GM10248 (cell line): Measurements from ENCODE around the gene CD276.
A peak's percentile ranks its signal among the peaks of the same experiment; 100 is the strongest.

Experiments
- CTCF ChIA-PET: fragments of 300-600 bp; sonication (Branson Sonifier 250); formaldehyde crosslinking; extraction: SDS; loops from one replicate; lab custom pipeline; 2021; ENCODE audit warnings: antibody characterized with exemption; lab: Yijun Ruan, JAX
- POLR2A ChIA-PET: fragments of 350-650 bp; sonication (Branson Sonifier 250); formaldehyde crosslinking; extraction: SDS; loops from one replicate; lab custom pipeline; 2020; ENCODE audit warnings: antibody characterized with exemption; lab: Yijun Ruan, JAX
- DNase-seq: peaks from one replicate; pipeline ENCODE4 v3.0.0; 2012; ENCODE audit errors: extremely low spot score
- TF ChIP-seq, protein P1 (sequence below): IDR thresholded peaks from 2 replicates; pipeline ENCODE4 v1.5.1; 2012; ENCODE audit warnings: mild to moderate bottlenecking, low read depth; ENCODE audit errors: extremely low read depth, missing control alignments, control extremely low read depth

The CD276 gene

DNA sequence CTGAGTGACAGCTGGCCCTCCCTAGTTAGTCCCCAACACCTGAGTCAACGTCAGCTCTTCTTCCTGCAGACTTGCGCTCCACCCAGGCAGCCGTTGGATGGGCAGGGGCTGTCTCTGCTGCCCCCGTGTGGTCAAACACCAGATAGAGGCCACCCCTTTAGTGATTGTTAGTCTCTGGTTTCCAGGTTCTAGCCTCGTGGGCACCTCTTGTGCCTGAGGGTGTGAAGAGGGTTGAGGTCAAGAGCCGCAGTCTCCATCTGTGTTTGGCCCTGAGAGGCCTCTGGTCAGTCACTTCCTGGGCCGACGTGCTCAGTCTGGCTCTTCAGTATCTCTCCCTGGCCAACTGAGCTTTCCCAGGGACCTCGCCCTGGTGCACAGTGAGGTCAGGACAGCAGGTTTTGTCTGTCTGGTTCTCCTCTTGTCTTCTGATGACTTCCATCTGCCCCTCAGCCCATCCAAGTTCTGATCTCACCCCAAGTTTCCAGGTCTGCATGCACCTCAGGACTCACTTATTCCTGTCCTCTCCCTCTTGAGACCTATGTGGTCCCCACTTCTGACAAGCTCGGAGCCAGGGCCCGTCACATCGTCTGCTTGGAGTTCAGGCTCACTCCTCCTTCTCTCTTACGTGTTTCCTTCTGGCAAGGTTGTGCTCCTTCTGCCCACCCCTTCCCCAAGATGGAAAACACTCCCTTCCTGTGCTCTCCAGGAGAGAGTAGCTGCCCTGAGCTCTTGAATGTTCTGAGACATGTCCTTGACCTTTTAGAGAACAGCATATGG is 20.9 kb downstream of the CD276 start:
- DNase-seq: peak; percentile 80
- TF ChIP-seq, protein P1, sequence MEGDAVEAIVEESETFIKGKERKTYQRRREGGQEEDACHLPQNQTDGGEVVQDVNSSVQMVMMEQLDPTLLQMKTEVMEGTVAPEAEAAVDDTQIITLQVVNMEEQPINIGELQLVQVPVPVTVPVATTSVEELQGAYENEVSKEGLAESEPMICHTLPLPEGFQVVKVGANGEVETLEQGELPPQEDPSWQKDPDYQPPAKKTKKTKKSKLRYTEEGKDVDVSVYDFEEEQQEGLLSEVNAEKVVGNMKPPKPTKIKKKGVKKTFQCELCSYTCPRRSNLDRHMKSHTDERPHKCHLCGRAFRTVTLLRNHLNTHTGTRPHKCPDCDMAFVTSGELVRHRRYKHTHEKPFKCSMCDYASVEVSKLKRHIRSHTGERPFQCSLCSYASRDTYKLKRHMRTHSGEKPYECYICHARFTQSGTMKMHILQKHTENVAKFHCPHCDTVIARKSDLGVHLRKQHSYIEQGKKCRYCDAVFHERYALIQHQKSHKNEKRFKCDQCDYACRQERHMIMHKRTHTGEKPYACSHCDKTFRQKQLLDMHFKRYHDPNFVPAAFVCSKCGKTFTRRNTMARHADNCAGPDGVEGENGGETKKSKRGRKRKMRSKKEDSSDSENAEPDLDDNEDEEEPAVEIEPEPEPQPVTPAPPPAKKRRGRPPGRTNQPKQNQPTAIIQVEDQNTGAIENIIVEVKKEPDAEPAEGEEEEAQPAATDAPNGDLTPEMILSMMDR: peak; percentile 81
- CTCF ChIA-PET: interaction anchor here (0.5 to 18.3 kb wide), 33 partner anchors 9 to 470 kb away, joined by 3 to 392 read pairs (median 4); partner anchors contain the start of genes CD276 and NPTN
- POLR2A ChIA-PET: no interaction called here

DNA sequence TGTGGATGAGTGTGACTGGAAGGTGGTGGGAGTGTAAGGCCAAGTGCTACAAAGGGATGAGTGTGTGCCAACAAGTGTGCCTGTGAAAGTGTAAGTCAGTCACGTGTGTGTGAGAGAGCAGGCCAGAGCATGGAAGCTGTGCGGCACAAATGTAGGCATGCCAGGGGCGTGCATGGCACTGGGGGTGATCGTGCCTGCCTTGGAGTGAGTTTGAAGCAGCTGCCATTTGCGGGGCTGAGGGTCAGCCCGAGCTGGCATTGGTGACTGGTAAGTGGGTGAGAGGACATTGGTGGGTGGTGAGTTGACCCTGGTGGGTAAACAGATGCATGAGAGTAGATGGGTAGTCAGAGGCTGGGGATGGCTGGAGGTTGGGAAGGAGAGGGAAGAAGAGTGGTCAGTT is 24.5 kb downstream of the CD276 start:
- ChIA-PET POLR2A (no interaction called here), CTCF (interaction anchor here (1.5 to 18.3 kb wide), 2 partner anchors 9 to 26 kb away, joined by 8 to 392 read pairs; partner anchors contain the start of gene CD276)
- TF ChIP-seq, protein P1: no peak
- DNase-seq: no peak

DNA sequence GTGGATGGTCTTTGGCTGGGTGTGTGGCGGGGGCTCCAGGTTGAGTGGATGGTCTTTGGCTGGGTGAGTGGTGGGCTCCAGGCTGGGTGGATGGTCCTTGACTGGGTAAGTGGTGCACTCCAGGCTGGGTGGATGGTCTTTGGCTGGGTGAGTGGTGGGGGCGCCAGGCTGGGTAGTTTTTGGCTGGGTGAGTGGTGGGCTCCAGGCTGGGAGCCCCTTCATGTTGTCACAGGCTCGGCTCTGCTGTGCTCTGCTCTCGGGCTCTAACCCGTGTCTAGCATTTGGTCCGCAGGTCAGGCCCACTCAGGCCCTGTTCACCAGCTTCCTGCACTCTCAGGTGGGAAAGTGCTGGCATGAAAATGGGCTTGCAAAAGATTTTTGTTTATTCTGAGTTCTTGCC is 25.1 kb downstream of the CD276 start:
- TF ChIP-seq, protein P1: no peak
- DNase-seq: no peak
- POLR2A ChIA-PET: no interaction called here
- CTCF ChIA-PET: no interaction called here

DNA sequence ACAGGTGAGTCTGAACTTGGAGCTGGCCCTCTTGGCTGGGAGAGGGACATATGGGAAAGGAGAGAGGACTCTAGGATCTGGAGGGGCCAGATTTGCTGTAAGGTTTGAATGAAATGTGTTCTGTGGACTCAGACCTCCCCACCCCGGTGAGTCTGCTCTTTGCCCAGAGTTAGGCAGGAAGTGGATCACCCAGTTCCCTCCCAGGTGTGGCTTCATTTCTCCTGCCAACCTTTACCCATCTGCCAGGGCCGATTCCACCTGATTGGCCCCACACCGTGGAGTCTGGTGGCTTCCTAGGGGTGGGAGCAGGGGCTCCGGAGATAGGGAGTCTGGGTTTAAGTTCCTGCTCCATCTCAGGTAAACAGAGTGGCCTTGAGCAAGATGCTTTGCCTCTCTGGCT is 25.5 kb downstream of the CD276 start:
- no peak for DNase-seq
- TF ChIP-seq, protein P1: no peak
- CTCF ChIA-PET: no interaction called here
- POLR2A ChIA-PET: no interaction called here

DNA sequence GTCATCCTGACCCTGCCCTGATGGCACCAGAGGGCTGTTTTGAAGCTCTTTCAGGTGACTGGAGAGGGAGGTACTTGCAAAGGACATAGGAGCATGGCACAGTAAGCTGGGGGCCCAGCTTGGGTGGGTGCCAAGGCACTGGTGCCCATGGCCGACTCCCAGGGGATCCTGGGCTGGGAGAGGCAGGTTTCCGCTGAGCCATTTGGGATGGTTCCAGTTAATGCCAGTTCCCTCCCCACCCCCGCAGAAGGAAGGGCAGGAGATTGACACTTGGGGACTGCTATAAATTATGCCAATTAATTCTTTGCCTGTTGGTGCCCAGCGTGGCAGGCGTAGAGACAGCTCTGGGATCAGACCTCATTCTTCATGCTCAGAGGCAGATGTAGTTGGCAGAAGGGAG is 26.1 kb downstream of the CD276 start:
- ChIA-PET CTCF (no interaction called here), POLR2A (no interaction called here)
- DNase-seq: no peak
- TF ChIP-seq, protein P1: no peak

DNA sequence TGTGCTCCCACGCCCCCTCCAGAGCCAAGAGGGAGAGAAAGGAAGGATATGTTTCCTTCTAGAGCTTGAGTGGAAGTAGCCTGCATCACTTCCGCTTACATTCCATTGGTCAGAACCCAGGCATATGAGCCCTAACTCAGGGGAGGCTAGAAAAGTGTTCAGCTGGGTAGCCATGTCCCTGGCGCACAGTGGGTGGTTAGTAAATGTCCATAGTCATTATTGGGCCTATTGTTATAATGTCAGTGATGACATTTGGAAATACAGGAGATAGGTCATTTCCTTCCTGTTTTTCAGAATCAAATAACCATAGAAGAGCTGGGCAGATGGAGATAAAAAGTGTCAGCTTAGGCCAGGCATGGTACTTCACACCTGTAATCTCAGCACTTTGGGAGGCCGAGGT is 27.3 kb downstream of the CD276 start:
- CTCF ChIA-PET: interaction anchor here (0.9 kb wide), 1 partner anchor 12 kb away, joined by 3 read pairs; no protein-coding TSS in a partner anchor
- TF ChIP-seq, protein P1: no peak
- DNase-seq: no peak
- POLR2A ChIA-PET: interaction anchor here (0.5 kb wide), 1 partner anchor 1241 kb away, joined by 3 read pairs; no protein-coding TSS in a partner anchor
